MM.1S (cell line): Measurements from ENCODE around the gene ITK.

Source experiments
- EZH2 ChIP-seq: fragments of 300-600 bp; sonication (generic); optimal IDR thresholded peaks from 2 replicates; pipeline ENCODE3; 2017; ENCODE audit warnings: low read depth, mild to moderate bottlenecking, antibody characterized with exemption, low read length, mixed read lengths
- EZH2phosphoT487 ChIP-seq: fragments of 300-600 bp; sonication (generic); IDR thresholded peaks from 2 replicates; pipeline ENCODE4 v1.6.1; 2018; ENCODE audit warnings: antibody characterized with exemption, low read length
- TF ChIP-seq, protein P1 (sequence below): fragments of 300-600 bp; sonication (generic); IDR thresholded peaks from 2 replicates; pipeline ENCODE4 v1.5.1; 2016; ENCODE audit warnings: antibody characterized with exemption, low read length, mixed read lengths

DNA sequence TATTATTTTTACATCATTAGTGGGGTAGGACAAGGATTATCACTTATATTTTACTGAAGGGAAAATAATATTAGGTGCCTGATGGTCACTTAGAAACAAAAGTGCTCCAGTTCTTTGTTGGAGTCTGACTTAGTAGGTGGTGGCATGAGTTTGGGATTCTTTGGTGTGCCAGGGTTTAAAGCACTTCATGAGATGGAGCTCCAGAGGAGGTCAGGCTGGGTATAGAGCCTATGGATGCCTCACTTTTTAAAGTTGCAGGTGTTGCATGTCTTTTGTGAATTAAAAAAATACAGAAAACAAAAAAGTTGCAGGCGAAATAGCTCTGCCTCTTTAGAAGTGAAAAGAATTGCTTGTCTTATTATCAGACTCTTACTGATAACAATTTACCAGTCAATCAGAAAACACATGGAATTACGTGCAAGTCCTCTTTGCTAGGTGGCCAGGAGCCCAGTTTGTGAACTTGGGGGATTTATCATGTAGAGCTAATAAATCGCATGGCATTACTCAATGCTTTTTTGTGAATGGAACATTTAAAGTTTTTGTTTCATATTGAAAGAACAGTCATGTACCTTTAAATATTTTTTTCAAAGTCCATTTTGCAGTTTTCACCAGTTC is 1.6 kb downstream of the ITK start:
- TF ChIP-seq, protein P1, sequence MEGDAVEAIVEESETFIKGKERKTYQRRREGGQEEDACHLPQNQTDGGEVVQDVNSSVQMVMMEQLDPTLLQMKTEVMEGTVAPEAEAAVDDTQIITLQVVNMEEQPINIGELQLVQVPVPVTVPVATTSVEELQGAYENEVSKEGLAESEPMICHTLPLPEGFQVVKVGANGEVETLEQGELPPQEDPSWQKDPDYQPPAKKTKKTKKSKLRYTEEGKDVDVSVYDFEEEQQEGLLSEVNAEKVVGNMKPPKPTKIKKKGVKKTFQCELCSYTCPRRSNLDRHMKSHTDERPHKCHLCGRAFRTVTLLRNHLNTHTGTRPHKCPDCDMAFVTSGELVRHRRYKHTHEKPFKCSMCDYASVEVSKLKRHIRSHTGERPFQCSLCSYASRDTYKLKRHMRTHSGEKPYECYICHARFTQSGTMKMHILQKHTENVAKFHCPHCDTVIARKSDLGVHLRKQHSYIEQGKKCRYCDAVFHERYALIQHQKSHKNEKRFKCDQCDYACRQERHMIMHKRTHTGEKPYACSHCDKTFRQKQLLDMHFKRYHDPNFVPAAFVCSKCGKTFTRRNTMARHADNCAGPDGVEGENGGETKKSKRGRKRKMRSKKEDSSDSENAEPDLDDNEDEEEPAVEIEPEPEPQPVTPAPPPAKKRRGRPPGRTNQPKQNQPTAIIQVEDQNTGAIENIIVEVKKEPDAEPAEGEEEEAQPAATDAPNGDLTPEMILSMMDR: no peak
- TF ChIP-seq EZH2 (no peak), EZH2phosphoT487 (no peak)
